ENCODE data around the gene TCEAL4. TPM values are rescaled to one million over a fixed set of nuclear protein-coding genes. Genes with fewer than 3 reads are reported as not detected.

TCEAL4 gene
- 100 to 1,000 TPM in 2 of 10 donors, 10 to 100 TPM in 8; 75.0 to 110 (median 87.5) TPM for polyA plus RNA-seq (ENCODE audit: insufficient read length in 10 of 10)
- long read RNA-seq, donor 1, transcript TCEAL4-208 (3 exons, 1,273 nt) = major isoform, 42 of 63 reads
- long read RNA-seq, donor 1, partial matches to known transcripts = 19 of 63 reads
- long read RNA-seq, donor 1, other reads (novel, unspliced or antisense) = 0 of 63 reads
- long read RNA-seq, donor 2, transcript TCEAL4-212 (3 exons, 1,008 nt) = minor isoform, 5 of 43 reads
- long read RNA-seq, donor 2, transcript TCEAL4-208 (3 exons, 1,273 nt) = major isoform, 29 of 43 reads
- long read RNA-seq, donor 2, partial matches to known transcripts = 0 of 43 reads
- long read RNA-seq, donor 2, other reads (novel, unspliced or antisense) = 0 of 43 reads
- long read RNA-seq, donor 3 = 0 reads
- long read RNA-seq, donor 4, transcript TCEAL4-204 (2 exons, 891 nt) = minor isoform, 5 of 38 reads
- long read RNA-seq, donor 4, transcript TCEAL4-208 (3 exons, 1,273 nt) = major isoform, 26 of 38 reads
- long read RNA-seq, donor 4, transcript TCEAL4-212 (3 exons, 1,008 nt) = minor isoform, 6 of 38 reads
- long read RNA-seq, donor 4, partial matches to known transcripts = 0 of 38 reads
- long read RNA-seq, donor 4, other reads (novel, unspliced or antisense) = 0 of 38 reads
- long read RNA-seq, donor 5, transcript TCEAL4-212 (3 exons, 1,008 nt) = minor isoform, 7 of 92 reads
- long read RNA-seq, donor 5, transcript TCEAL4-206 (3 exons, 1,135 nt) = minor isoform, 5 of 92 reads
- long read RNA-seq, donor 5, transcript TCEAL4-208 (3 exons, 1,273 nt) = major isoform, 61 of 92 reads
- long read RNA-seq, donor 5, partial matches to known transcripts = 7 of 92 reads
- long read RNA-seq, donor 5, other reads (novel, unspliced or antisense) = 9 of 92 reads
- long read RNA-seq, donor 6, transcript TCEAL4-212 (3 exons, 1,008 nt) = minor isoform, 5 of 61 reads
- long read RNA-seq, donor 6, transcript TCEAL4-204 (2 exons, 891 nt) = minor isoform, 5 of 61 reads
- long read RNA-seq, donor 6, transcript TCEAL4-208 (3 exons, 1,273 nt) = major isoform, 43 of 61 reads
- long read RNA-seq, donor 6, partial matches to known transcripts = 5 of 61 reads
- long read RNA-seq, donor 6, other reads (novel, unspliced or antisense) = 0 of 61 reads
- long read RNA-seq, donor 7, transcript TCEAL4-212 (3 exons, 1,008 nt) = minor isoform, 5 of 54 reads
- long read RNA-seq, donor 7, transcript TCEAL4-208 (3 exons, 1,273 nt) = major isoform, 32 of 54 reads
- long read RNA-seq, donor 7, partial matches to known transcripts = 11 of 54 reads
- long read RNA-seq, donor 7, other reads (novel, unspliced or antisense) = 0 of 54 reads
- long read RNA-seq, donor 8, transcript TCEAL4-204 (2 exons, 891 nt) = minor isoform, 6 of 42 reads
- long read RNA-seq, donor 8, transcript TCEAL4-208 (3 exons, 1,273 nt) = major isoform, 33 of 42 reads
- long read RNA-seq, donor 8, partial matches to known transcripts = 0 of 42 reads
- long read RNA-seq, donor 8, other reads (novel, unspliced or antisense) = 0 of 42 reads
- long read RNA-seq, donor 9, transcript TCEAL4-208 (3 exons, 1,273 nt) = major isoform, 8 of 9 reads
- long read RNA-seq, donor 9, partial matches to known transcripts = 0 of 9 reads
- long read RNA-seq, donor 9, other reads (novel, unspliced or antisense) = 0 of 9 reads

DNA sequence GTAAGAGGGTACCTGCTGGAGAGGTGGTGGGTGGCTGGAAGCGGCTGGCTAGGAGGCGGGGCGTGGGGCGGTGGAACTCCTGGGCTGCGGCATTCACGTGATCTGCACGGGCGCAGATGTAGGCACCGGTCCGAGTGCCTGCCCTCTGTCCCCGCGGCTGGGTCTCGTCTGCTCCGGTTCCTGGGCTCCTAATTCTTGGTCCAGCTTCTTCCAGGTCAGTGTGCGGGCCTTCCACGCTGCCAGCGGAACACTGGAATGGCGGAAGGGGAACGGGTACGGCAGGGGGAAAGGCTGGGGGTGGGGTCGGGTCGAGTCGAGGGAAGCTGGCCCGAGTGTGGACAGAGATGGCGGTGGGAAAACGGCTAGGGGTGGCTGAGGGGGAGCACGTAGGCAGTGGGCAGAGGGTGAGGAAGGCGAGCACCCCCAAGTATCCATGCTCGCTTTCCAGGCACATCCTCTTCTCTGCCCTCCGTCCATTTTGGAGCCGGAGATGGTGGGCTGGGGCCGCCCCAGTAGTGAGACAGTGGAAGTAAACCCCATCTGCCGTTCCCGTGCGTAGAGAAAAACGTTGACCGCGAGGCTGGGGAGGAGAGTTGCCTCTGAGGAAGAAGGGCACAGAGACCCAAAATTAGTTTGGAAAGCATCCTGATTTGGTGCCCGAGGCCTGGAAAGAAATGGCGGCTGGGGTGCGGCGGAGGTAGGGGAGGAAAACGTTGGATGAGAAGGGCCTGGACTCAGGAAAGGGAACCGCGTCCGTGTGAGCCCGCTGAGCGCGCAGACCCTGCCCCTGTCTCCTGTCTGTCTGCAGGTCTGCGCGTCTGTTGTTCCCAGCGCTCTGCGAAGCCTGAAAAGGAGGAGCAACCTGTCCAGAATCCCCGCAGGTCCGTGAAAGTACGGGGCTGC lies at the start of gene TCEAL4:
Gene TCEAL4, plus strand, starts transcription at position 105 of the 903 bp plus-strand sequence. CDS start 1,161 bp downstream, outside the sequence.
- peak; percentile 15 to 73 (median 51) for DNase-seq

DNA sequence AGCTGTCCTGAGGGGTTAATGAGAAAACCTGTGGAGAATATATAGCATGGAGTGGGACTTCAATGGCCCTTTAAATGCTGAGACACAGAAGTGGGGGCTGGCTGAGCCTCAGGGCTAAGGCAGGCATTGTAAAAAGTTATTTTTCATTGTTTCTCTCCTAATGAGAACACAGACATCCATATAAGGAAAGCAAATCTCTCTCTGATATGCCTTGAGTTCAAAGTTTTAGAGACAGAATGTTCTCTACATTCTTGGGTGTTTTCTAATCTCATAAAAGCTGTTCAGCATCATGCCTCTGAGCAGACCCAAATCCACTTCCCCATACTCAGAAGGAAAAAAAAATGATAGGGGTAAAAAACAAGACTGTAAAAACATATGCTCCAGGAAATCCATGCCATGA lies 49.2 kb upstream of the TCEAL4 start:
- DNase-seq = no peak

DNA sequence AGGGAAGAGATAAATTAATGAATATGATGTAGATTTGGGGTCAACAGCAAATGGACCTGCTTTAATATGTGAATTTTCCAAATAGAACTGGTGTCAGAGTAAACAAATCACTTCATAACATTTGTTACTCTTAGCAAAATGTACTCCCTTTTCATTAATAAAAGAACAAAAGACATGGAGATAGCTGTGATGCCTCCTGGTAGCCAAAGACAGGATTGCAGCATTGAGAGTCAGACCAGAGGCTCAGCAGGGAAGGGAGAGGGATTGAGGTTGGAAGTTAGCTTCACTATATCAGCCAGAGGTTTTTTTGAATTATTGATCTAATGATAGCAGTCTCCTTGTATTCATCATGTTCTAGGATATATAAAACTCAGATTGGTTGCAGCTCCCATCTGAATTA lies 48.6 kb upstream of the TCEAL4 start:
- DNase-seq = no peak

DNA sequence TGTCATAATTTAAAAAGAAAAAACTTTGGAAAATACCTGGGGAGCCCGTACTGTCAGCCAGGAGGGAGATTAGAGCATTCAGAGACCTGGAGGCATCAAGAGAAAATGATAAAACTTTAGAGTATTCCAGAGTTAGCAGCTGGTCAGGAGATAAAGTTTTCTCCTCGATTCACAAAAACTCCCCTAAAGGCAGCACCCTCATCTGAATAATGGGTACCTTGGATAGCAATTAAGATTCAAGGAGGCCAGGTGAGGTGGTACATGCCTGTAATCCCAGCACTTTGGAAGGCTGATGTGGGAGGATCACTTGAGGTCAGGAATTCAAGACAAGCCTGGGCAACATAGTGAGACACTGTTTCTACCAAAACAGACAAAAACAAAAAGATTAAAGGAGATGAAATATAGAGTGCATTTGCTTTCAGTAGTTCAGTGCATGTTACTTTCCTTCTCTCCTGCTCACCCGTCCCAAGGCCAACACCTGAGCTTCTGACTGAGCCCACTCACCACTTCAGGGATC lies 47.4 kb upstream of the TCEAL4 start:
- DNase-seq = no peak

DNA sequence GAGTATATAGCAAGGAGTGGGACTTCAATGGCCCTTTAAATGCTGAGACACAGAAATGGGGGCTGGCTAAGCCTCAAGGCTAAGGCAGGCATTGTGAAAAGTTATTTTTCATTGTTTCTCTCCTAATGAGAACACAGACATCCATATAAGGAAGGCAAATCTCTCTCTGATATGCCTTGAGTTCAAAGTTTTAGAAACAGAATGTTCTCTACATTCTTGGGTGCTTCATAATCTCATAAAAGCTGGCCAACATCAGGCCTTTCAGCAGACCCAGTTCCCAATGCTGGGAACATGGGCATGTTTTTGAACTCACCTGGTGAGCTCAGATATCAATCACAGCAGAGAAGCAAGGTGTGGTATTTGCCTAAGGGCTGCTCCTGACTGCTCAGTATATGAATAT lies 46.6 kb upstream of the TCEAL4 start:
- no peak for DNase-seq

DNA sequence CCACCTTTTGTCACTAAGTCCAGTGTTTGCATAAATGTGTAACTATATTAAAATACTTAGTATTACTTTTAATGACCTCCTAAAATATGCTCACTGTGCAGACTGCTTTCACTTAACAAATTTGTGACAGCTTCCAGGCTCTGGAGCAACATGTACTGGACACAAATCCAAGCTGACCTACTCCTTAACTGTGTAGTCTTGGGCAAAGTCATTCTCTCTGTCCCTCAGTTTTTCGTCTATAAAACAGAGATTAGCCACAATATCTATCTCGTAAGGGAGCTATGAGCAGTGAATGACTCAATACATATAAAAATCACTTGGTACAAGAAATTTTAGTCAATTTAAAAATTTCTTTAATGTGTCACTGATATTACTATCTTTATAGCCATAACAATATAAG lies 45.6 kb upstream of the TCEAL4 start:
- no peak for DNase-seq

DNA sequence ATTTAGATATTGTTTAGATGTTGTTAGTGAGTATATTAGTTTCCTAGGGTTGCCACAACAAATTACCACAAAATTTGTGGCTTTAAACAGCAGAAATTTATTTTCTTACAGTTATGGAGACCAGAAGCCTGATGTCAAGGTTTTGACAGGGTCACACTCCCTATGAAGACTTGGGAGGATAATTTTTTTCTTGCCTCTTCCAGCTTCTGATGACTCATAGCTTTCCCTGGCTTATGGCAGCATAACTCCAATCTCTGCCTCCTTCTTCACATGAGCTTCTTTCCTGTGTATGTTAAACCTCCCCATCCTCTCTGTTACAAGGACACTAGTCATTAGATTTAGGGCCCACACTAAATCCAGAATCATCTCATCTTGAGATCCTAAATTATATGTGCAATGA lies 45.2 kb upstream of the TCEAL4 start:
- no peak for DNase-seq

DNA sequence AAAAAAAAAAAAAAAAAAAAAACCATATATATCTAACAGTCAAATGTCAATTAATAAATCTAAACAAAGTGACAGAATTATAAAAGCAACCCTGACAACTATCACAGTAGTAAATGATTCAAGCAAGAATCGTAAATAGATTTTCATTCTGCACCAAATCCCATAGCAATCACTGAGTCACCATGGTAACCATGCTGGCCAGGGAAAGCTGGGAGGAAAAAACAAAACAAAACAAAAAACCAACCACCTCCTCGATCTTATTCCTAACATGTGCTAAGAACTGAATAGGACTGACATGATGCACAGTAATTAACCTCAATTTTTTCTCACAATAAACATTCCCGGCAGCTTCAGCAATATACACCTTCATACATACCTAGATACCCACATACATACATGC lies 35.4 kb upstream of the TCEAL4 start:
- peak in 1 of 3 donors; percentile 3 for DNase-seq

DNA sequence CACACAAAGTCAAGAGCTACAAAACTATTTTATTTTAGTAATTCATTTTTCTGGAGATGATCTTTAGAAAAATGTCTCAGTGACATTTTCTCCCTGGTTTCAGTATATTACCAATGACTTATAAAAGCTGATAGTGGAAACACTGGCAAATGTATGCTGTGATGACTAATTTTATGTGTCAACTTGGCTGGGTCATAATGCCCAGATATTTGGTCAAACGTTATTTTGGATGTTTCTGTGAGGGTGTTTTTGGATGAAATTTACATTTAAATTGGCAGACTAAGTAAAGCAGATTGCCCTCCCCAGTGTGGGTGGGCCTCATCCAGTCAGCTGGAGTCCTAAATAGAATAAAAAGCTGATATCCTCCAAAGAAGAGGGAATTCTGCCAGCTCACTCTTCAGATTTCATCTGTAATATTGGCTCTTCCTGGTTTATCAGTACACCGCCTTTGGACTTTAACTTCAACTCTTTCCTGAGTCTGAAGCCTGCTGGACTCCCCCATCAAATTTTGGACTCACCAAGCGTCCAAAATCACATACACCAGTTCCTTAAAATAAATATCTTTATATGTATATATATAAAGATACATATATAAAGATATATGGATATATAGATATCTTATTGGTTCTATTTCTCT lies 34.8 kb upstream of the TCEAL4 start:
- DNase-seq = no peak

DNA sequence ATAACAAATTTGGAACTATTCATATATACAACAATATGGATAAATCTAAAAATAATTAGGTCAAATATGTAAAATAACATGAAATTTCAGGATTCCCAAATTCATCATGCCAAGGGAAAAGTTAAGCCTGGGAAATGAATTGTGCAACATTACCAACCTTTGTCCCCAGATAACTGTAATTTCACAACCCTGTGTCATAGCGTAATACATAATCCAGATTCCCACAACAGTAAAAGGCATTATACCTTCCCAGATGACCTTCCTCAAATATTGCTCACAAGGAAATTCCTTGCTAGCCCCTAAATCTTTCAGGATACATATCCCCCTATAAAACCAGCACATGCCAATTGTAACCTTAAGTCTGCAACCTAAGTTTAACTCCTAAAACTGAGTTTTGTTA lies 33.1 kb upstream of the TCEAL4 start:
- DNase-seq = no peak

DNA sequence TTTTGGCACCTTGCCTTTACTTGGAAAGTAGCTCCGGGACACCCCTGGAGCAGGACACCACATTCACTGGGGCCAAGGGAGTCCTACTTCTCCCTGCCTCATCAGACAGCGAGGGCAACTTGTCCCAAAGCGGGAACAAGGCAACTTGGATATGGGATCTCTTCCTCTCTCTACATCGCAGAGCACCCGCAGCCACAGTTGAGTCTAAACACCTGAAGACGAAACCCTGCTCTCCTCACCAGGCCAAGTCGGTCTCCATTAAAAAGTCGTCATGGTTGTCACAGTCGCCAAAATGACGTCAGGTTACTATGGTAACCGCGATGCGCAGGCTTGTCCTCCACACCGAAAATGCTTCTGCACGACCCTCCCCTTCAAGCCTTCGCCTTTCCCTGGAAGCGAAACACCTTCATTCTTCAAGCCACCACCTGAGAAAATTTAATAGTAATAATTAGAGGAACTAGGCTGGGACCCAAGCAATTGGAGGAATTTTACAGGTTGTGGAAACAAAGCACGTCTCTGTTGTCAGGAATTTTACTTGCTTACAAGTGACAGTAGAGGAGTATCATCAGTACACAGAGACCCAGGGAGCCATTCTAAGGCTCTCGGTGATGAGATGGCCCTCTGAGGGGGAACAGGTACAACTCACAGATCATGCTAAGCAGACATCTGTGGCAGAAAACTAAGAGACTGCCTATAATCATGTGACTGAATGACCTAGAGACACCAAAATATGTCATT lies 30.5 kb upstream of the TCEAL4 start:
- DNase-seq = peak; percentile 54 to 84 (median 76)

DNA sequence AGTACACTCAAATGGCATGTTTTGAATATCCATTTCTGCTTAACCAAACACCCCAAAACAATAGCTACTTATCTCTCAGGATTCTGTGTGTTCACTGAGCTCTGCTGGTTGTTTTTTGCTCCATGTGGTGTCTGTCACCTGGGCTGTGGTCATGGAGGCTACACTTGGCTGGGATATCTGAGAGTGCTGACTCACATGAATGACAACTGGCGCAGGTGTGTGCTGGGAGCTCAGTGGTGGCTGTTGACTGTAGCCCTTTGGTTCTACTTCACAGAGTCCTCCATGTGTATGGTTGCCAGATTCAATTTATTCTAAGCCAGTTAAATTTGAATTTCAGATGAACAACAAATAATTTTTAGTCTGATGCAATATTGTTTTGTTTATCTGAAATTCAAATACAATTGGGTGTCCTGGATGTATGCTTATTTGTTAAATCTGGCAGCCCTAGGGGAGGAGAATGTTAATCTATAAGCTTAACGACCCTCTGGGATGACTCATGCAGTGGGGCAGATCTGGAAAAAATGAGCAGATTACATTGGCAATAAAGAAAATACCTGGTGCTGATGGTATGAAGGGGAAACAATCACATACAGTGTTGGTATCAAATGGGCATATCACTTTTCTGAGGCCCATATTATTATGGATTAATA lies 28.2 kb upstream of the TCEAL4 start:
- DNase-seq = no peak

DNA sequence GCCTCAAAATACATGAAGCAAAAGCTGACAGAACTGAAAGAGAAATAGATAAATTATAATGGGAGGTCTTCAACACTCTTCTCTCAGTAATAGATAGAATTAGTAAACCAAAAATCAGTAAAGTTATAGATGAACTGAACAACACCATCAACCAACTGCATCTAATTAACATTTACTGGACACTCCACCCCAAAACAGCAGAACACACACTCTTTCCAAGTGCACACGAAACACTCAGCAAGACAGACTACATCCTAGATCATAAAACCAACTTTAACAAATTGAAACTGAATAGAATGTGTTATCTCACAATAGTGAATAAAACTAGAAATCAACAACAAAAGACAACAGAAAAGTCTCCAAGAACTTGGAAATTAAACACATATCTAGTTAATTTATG lies 25.1 kb upstream of the TCEAL4 start:
- no peak for DNase-seq

DNA sequence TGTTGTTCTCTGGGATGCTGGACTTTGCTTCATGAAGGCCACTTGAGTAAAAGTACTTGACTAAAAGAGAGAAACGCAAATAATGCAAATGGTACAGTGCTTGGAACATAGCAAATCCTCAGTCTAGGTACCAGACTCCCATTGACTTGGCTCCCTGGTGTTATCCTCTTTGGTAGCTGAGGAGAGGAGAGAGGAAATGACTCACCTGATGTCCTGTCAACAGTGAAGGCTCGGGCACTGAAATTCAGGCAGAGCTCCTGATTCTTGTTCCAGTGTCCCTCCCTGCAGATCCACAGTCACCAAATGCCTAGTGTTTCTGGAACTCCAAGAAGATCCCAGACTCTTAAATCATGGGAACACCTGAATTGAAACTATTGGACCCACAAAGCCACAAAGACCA lies 22.5 kb upstream of the TCEAL4 start:
- no peak for DNase-seq

DNA sequence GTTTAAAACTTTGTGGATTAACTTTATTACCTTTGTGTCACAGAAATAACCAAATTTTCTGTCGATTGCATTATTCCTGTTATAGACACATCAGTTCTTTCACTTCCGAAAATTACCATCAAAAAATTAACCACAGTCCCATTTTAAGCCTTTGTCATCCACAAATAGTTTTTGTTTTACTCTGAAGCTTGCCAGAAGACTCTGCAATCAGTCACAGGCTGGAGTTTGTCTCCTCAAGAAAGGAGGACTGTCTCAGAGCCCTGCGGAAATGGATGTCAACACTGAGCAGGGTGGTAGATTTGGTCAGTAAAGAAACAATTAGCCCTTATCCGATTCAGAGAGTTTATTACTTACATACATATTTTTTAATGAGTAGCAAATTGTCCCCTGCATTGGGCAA lies 20.1 kb upstream of the TCEAL4 start:
- no peak for DNase-seq

DNA sequence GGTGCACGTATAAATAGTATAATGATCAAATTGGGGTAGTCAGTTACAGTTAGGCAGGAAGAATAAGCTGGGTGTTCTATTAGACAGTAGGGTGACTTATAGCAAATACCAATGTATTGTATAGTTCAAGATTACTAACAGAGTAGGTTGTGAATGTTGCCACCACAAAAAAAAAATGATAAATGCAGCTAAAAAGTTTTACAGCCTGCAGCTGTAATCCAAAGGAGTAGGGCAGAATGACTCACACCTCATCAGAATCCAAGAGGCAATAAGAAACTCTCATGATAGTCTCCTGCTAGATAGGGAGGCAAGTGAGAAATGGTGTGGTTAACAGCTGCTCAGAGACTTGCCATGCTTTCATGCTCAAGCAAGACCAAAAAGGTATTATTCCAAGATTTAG lies 19.6 kb upstream of the TCEAL4 start:
- peak in 1 of 3 donors; percentile 23 for DNase-seq

DNA sequence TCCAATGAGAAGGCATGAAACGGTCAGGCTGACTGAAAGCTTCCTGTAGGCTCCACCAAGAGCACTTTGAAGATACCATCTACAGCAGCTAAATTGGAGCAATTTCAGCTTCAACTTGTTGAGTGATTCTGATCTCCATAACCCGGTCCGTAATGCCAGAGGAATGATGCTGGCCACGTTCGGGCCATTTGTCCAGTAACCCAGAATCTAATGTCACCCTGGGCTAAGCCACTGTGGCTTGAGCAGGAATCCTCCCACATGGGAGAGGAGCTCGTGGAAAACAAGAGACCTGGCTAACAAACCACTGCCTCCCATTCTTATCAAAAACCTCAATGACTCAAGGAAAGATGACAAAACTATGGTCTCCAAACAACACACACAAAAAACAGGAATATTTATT lies 14.2 kb upstream of the TCEAL4 start:
- DNase-seq = no peak

DNA sequence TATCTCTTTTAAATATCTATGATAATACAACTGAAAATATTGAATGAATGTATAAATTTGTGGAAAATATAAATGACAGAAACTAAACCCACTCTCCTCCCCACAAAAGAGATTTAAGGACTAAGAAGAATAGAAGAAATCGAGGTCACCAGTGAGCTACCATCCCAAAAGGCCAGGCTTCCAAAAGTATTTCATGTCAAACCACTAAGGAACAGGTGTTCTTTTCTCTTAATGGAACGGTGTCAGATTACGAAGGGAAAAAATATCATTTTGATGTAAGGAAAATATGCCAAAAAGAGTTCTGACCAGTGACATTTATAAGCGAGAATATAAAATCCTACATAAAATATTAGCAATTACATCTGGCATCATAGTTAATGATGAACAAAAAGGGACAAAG lies 13.6 kb upstream of the TCEAL4 start:
- DNase-seq = no peak

All from muscle of back (tissue), 13 donors.